T-helper 1 cell (primary cell): ENCODE measurements around the gene GAB2.
"Not testable (repeated sequence)": the region's sequence is repeated elsewhere in the genome, so short reads cannot be mapped to it uniquely, and the experiment has no call there.

ENCODE experiments used
- DNase-seq, 5 donors: peaks; one replicate each; pipeline ENCODE4 v3.0.0-alpha.2; 2012 to 2020

Gene GAB2

GRCh38 chr11:78272625-78273269 lies 144.9 kb downstream of the GAB2 start:
- DNase-seq, result not testable (repeated sequence)

GRCh38 chr11:78271801-78272200 lies 145.8 kb downstream of the GAB2 start:
- DNase-seq, result not testable (repeated sequence)

GRCh38 chr11:78270971-78271370 lies 146.6 kb downstream of the GAB2 start:
- DNase-seq, result no peak

GRCh38 chr11:78269806-78270205 lies 147.8 kb downstream of the GAB2 start:
- no peak for DNase-seq

GRCh38 chr11:78268591-78269410 lies 148.8 kb downstream of the GAB2 start:
- DNase-seq, result no peak

GRCh38 chr11:78266451-78266850 lies 151.2 kb downstream of the GAB2 start:
- DNase-seq, result no peak

- no peak for DNase-seq
Measured at GRCh38 chr11:78265326-78265725, 152.3 kb downstream of the GAB2 start.

- no peak for DNase-seq
Measured at GRCh38 chr11:78262691-78263090, 154.9 kb downstream of the GAB2 start.

GRCh38 chr11:78262238-78262637 lies 155.4 kb downstream of the GAB2 start:
- no peak for DNase-seq

- DNase-seq, result no peak
Measured at GRCh38 chr11:78261828-78262227, 155.8 kb downstream of the GAB2 start.

GRCh38 chr11:78261367-78261766 lies 156.3 kb downstream of the GAB2 start:
- DNase-seq, result no peak

GRCh38 chr11:78259777-78260487 lies 157.7 kb downstream of the GAB2 start:
- no peak for DNase-seq

- no peak for DNase-seq
Measured at GRCh38 chr11:78257654-78258053, 160.0 kb downstream of the GAB2 start.

GRCh38 chr11:78256962-78257361 lies 160.7 kb downstream of the GAB2 start:
- no peak for DNase-seq

- no peak for DNase-seq
Measured at GRCh38 chr11:78255919-78256318, 161.7 kb downstream of the GAB2 start.

GRCh38 chr11:78254268-78254667 lies 163.4 kb downstream of the GAB2 start:
- no peak for DNase-seq

GRCh38 chr11:78253797-78254196 lies 163.8 kb downstream of the GAB2 start:
- no peak for DNase-seq

- no peak for DNase-seq
Measured at GRCh38 chr11:78251083-78251775, 166.4 kb downstream of the GAB2 start.

GRCh38 chr11:78250099-78250498 lies 167.5 kb downstream of the GAB2 start:
- DNase-seq, result no peak

- DNase-seq, result no peak
Measured at GRCh38 chr11:78248903-78249302, 168.7 kb downstream of the GAB2 start.

GRCh38 chr11:78248191-78248590 lies 169.4 kb downstream of the GAB2 start:
- no peak for DNase-seq

- no peak for DNase-seq
Measured at GRCh38 chr11:78244546-78245255, 172.9 kb downstream of the GAB2 start.
